ENCODE results near the gene YY1AP1.
"Not testable (repeated sequence)": the region's sequence is repeated elsewhere in the genome, so short reads cannot be mapped to it uniquely, and the experiment has no call there.

DNA sequence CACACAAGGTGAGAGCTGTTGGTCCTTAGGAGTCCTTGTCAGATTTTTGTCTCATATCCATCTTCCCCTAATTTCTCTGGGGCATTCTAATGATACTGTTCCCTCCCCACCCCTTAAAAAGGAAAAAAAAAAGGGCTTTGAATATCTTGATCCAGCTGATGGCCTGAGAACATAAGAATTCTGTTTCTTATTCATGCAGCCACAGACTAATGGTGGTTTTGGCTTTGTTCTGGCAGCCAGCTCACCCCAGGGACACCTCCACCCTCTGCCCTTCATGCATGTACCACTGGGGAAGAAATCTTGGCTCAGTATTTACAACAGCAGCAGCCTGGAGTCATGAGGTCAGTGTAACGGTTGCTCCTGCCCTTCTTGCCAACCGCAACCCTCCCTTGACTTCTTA lies 75.3 kb downstream of the YY1AP1 start:
- TF ChIP-seq, protein P1, sequence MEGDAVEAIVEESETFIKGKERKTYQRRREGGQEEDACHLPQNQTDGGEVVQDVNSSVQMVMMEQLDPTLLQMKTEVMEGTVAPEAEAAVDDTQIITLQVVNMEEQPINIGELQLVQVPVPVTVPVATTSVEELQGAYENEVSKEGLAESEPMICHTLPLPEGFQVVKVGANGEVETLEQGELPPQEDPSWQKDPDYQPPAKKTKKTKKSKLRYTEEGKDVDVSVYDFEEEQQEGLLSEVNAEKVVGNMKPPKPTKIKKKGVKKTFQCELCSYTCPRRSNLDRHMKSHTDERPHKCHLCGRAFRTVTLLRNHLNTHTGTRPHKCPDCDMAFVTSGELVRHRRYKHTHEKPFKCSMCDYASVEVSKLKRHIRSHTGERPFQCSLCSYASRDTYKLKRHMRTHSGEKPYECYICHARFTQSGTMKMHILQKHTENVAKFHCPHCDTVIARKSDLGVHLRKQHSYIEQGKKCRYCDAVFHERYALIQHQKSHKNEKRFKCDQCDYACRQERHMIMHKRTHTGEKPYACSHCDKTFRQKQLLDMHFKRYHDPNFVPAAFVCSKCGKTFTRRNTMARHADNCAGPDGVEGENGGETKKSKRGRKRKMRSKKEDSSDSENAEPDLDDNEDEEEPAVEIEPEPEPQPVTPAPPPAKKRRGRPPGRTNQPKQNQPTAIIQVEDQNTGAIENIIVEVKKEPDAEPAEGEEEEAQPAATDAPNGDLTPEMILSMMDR (IDR thresholded peaks at IDR 0.05): not testable (repeated sequence)
- not testable (repeated sequence) for TF ChIP-seq POLR2A, EP300 (IDR thresholded peaks at IDR 0.05)
